HEK293 (cell line): ENCODE measurements around the gene PLIN4.

Experiments used
- CTCF ChIA-PET: fragments of 350-600 bp; formaldehyde crosslinking; extraction: SDS; loops from one replicate; lab custom pipeline; 2021; ENCODE audit warnings: antibody characterized with exemption; lab: Yijun Ruan, JAX
- POLR2A ChIA-PET: fragments of 300-600 bp; formaldehyde crosslinking; extraction: SDS; loops from one replicate; lab custom pipeline; 2020; ENCODE audit warnings: antibody characterized with exemption, inconsistent platforms; lab: Yijun Ruan, JAX
- H3K27ac ChIP-seq: fragments of 200-500 bp; sonication (Bioruptor generic); 2 replicates; pipeline ENCODE4 v1.5.1; 2014; ENCODE audit warnings: low read depth, low read length, control low read depth, inconsistent platforms; ENCODE audit errors: extremely low read depth
- H3K36me3 ChIP-seq, 2 experiments: fragments of 200-500 bp in 1 of 2; sonication (Bioruptor generic) in 1 of 2; 1 replicate in 1 of 2; 2 replicates in 1 of 2; pipeline ENCODE4 v1.5.1; 2014 to 2017; ENCODE audit warnings: inconsistent platforms in 2 of 2, low read length in 2 of 2; ENCODE audit not compliant: control insufficient read depth in 2 of 2, insufficient read depth in 1 of 2
- H3K4me1 ChIP-seq: fragments of 200-500 bp; sonication (Bioruptor generic); 2 replicates; pipeline ENCODE4 v1.5.1; 2014; ENCODE audit warnings: mild to moderate bottlenecking, low read length, inconsistent platforms; ENCODE audit not compliant: control insufficient read depth, insufficient read depth
- H3K4me3 ChIP-seq: 2 replicates; pipeline ENCODE4 v1.5.1; 2011; ENCODE audit warnings: low read depth, mild to moderate bottlenecking, control low read depth, low read length, moderate library complexity
- H3K9me3 ChIP-seq: fragments of 200-500 bp; sonication (Bioruptor generic); 2 replicates; pipeline ENCODE4 v1.5.1; 2014; ENCODE audit warnings: low read depth, low read length, inconsistent platforms; ENCODE audit not compliant: control insufficient read depth, insufficient read depth
- GLIS1 ChIP-seq: fragments of 450-650 bp; formaldehyde crosslinking; IDR thresholded peaks from 2 replicates; pipeline ENCODE4 v1.5.1; 2016; ENCODE audit warnings: missing biosample characterization, missing genetic modification characterization
- MYNN ChIP-seq: fragments of 450-650 bp; formaldehyde crosslinking; IDR thresholded peaks from 2 replicates; pipeline ENCODE4 v1.5.1; 2016; ENCODE audit warnings: missing biosample characterization, missing genetic modification characterization, borderline replicate concordance
- PRDM6 ChIP-seq: fragments of 450-650 bp; formaldehyde crosslinking; IDR thresholded peaks from 2 replicates; pipeline ENCODE4 v1.5.1; 2017; ENCODE audit warnings: missing biosample characterization, missing genetic modification characterization
- SP7 ChIP-seq: fragments of 450-650 bp; formaldehyde crosslinking; IDR thresholded peaks from 2 replicates; pipeline ENCODE4 v1.5.1; 2016; ENCODE audit warnings: missing biosample characterization, missing genetic modification characterization
- ZBTB20 ChIP-seq: fragments of 450-650 bp; formaldehyde crosslinking; IDR thresholded peaks from 2 replicates; pipeline ENCODE4 v1.5.1; 2016; ENCODE audit warnings: missing biosample characterization, missing genetic modification characterization
- ZBTB21 ChIP-seq: fragments of 450-650 bp; formaldehyde crosslinking; IDR thresholded peaks from 2 replicates; pipeline ENCODE4 v1.5.1; 2017; ENCODE audit warnings: missing biosample characterization, missing genetic modification characterization
- ZBTB7A ChIP-seq: fragments of 450-650 bp; formaldehyde crosslinking; IDR thresholded peaks from 2 replicates; pipeline ENCODE4 v1.5.1; 2016; ENCODE audit warnings: low read depth, missing biosample characterization, missing genetic modification characterization
- ZBTB8A ChIP-seq: fragments of 450-650 bp; formaldehyde crosslinking; IDR thresholded peaks from 2 replicates; pipeline ENCODE4 v1.5.1; 2016; ENCODE audit warnings: missing biosample characterization, missing genetic modification characterization
- ZFP69B ChIP-seq: fragments of 450-650 bp; formaldehyde crosslinking; IDR thresholded peaks from 2 replicates; pipeline ENCODE4 v1.5.1; 2016; ENCODE audit warnings: missing biosample characterization, missing genetic modification characterization
- ZNF121 ChIP-seq: fragments of 450-650 bp; formaldehyde crosslinking; IDR thresholded peaks from 2 replicates; pipeline ENCODE4 v1.5.1; 2016; ENCODE audit warnings: missing biosample characterization, missing genetic modification characterization
- ZNF155 ChIP-seq: fragments of 450-650 bp; formaldehyde crosslinking; IDR thresholded peaks from 2 replicates; pipeline ENCODE4 v1.5.1; 2016; ENCODE audit warnings: missing biosample characterization, missing genetic modification characterization
- ZNF202 ChIP-seq: fragments of 450-650 bp; formaldehyde crosslinking; IDR thresholded peaks from 2 replicates; pipeline ENCODE4 v1.5.1; 2016; ENCODE audit warnings: missing biosample characterization, missing genetic modification characterization, borderline replicate concordance
- ZNF23 ChIP-seq: fragments of 450-650 bp; formaldehyde crosslinking; IDR thresholded peaks from 2 replicates; pipeline ENCODE4 v1.5.1; 2016; ENCODE audit warnings: missing biosample characterization, missing genetic modification characterization, borderline replicate concordance
- ZNF280C ChIP-seq: fragments of 450-650 bp; formaldehyde crosslinking; IDR thresholded peaks from 2 replicates; pipeline ENCODE4 v1.5.1; 2016; ENCODE audit warnings: missing biosample characterization, missing genetic modification characterization
- ZNF311 ChIP-seq: fragments of 450-650 bp; formaldehyde crosslinking; IDR thresholded peaks from 2 replicates; pipeline ENCODE4 v1.5.1; 2017; ENCODE audit warnings: missing biosample characterization, missing genetic modification characterization, borderline replicate concordance
- ZNF324 ChIP-seq: fragments of 450-650 bp; formaldehyde crosslinking; IDR thresholded peaks from 2 replicates; pipeline ENCODE4 v1.5.1; 2016; ENCODE audit warnings: missing biosample characterization, missing genetic modification characterization
- ZNF391 ChIP-seq: fragments of 450-650 bp; formaldehyde crosslinking; IDR thresholded peaks from 2 replicates; pipeline ENCODE4 v1.5.1; 2016; ENCODE audit warnings: low read depth, missing biosample characterization, missing genetic modification characterization, borderline replicate concordance
- ZNF398 ChIP-seq: fragments of 450-650 bp; formaldehyde crosslinking; IDR thresholded peaks from 2 replicates; pipeline ENCODE4 v1.5.1; 2017; ENCODE audit warnings: missing biosample characterization, missing genetic modification characterization
- ZNF416 ChIP-seq: fragments of 450-650 bp; formaldehyde crosslinking; IDR thresholded peaks from 2 replicates; pipeline ENCODE4 v1.5.1; 2016; ENCODE audit warnings: missing biosample characterization, missing genetic modification characterization
- ZNF473 ChIP-seq: fragments of 450-650 bp; formaldehyde crosslinking; IDR thresholded peaks from 2 replicates; pipeline ENCODE4 v1.5.1; 2017; ENCODE audit warnings: missing biosample characterization, missing genetic modification characterization
- ZNF558 ChIP-seq: fragments of 450-650 bp; formaldehyde crosslinking; IDR thresholded peaks from 2 replicates; pipeline ENCODE4 v1.5.1; 2016; ENCODE audit warnings: missing biosample characterization, missing genetic modification characterization
- ZNF561 ChIP-seq: fragments of 450-650 bp; IDR thresholded peaks from 2 replicates; pipeline ENCODE4 v1.5.1; 2018; ENCODE audit warnings: missing biosample characterization, missing genetic modification characterization, borderline replicate concordance
- ZNF600 ChIP-seq: fragments of 450-650 bp; formaldehyde crosslinking; IDR thresholded peaks from 2 replicates; pipeline ENCODE4 v1.5.1; 2016; ENCODE audit warnings: missing biosample characterization, missing genetic modification characterization
- ZNF621 ChIP-seq: fragments of 450-650 bp; formaldehyde crosslinking; IDR thresholded peaks from 2 replicates; pipeline ENCODE4 v1.5.1; 2017; ENCODE audit warnings: missing biosample characterization, missing genetic modification characterization
- ZNF624 ChIP-seq: fragments of 450-650 bp; formaldehyde crosslinking; IDR thresholded peaks from 2 replicates; pipeline ENCODE4 v1.5.1; 2017; ENCODE audit warnings: missing biosample characterization, missing genetic modification characterization
- ZNF654 ChIP-seq: fragments of 450-650 bp; formaldehyde crosslinking; IDR thresholded peaks from 2 replicates; pipeline ENCODE4 v1.5.1; 2016; ENCODE audit warnings: low read depth, missing biosample characterization, missing genetic modification characterization
- ZNF660 ChIP-seq: fragments of 450-650 bp; IDR thresholded peaks from 2 replicates; pipeline ENCODE4 v1.5.1; 2018; ENCODE audit warnings: missing biosample characterization, mild to moderate bottlenecking, missing genetic modification characterization
- ZNF670 ChIP-seq: fragments of 450-650 bp; formaldehyde crosslinking; IDR thresholded peaks from 2 replicates; pipeline ENCODE4 v1.5.1; 2016; ENCODE audit warnings: missing biosample characterization, missing genetic modification characterization, low read depth
- ZNF704 ChIP-seq: fragments of 450-650 bp; formaldehyde crosslinking; IDR thresholded peaks from 2 replicates; pipeline ENCODE4 v1.5.1; 2016; ENCODE audit warnings: missing biosample characterization, missing genetic modification characterization
- ZNF707 ChIP-seq: fragments of 450-650 bp; formaldehyde crosslinking; IDR thresholded peaks from 2 replicates; pipeline ENCODE4 v1.5.1; 2016; ENCODE audit warnings: missing biosample characterization, missing genetic modification characterization
- ZNF76 ChIP-seq: fragments of 450-650 bp; formaldehyde crosslinking; IDR thresholded peaks from 2 replicates; pipeline ENCODE4; 2016; ENCODE audit warnings: low read depth, missing biosample characterization, missing genetic modification characterization, borderline replicate concordance
- ZNF830 ChIP-seq: fragments of 450-650 bp; IDR thresholded peaks from 2 replicates; pipeline ENCODE4 v1.5.0; 2018; ENCODE audit warnings: missing biosample characterization, missing genetic modification characterization, low read depth, mild to moderate bottlenecking, moderate library complexity

PLIN4 gene

GRCh38 chr19:4471403-4472173, 46.7 kb downstream of the PLIN4 start (continued):
- no peak for TF ChIP-seq ZNF660 (tag by site-specific recombination)
- TF ChIP-seq ZNF398 (tag by site-specific recombination), result no peak
- no peak for TF ChIP-seq ZNF280C (tag by site-specific recombination)
- TF ChIP-seq ZFP69B (tag by site-specific recombination), result peak; percentile 79; the same call in 1 of the 2 replicates
- no peak for TF ChIP-seq ZNF391 (tag by site-specific recombination)
- no peak for TF ChIP-seq ZNF23 (tag by site-specific recombination)
- TF ChIP-seq ZNF324, result no peak
- no peak for TF ChIP-seq ZNF654
- TF ChIP-seq ZNF76, result peak; percentile 95
- TF ChIP-seq ZNF558 (tag by site-specific recombination), result no peak
- peak; percentile 56; the same call in 1 of the 2 replicates for TF ChIP-seq GLIS1 (tag by site-specific recombination)
- TF ChIP-seq ZNF624 (tag by site-specific recombination), result no peak
- TF ChIP-seq ZNF416 (tag by site-specific recombination), result no peak
- 0 out of 2 replicates have a peak, but pooled peaks have one; percentile 4 for TF ChIP-seq ZBTB20 (tag by site-specific recombination)
- no peak for TF ChIP-seq ZBTB7A (tag by site-specific recombination)
- no peak for TF ChIP-seq ZNF621 (tag by site-specific recombination)
- TF ChIP-seq ZNF311, result no peak

- CTCF ChIA-PET, result interaction anchor here (0.6 kb wide), 1 partner anchor 62 kb away, joined by 3 read pairs; no protein-coding TSS in a partner anchor
- TF ChIP-seq ZNF600 (tag by site-specific recombination) (no peak), ZNF324 (no peak), ZBTB21 (tag by site-specific recombination) (no peak), SP7 (tag by site-specific recombination) (no peak), ZNF830 (no peak), ZNF561 (tag by site-specific recombination) (no peak), ZNF473 (tag by site-specific recombination) (no peak), ZNF202 (tag by site-specific recombination) (no peak), ZNF624 (tag by site-specific recombination) (no peak), ZNF707 (tag by site-specific recombination) (no peak), GLIS1 (tag by site-specific recombination) (no peak), ZNF155 (tag by site-specific recombination) (no peak), PRDM6 (tag by site-specific recombination) (no peak), ZNF121 (tag by site-specific recombination) (no peak), ZNF704 (tag by site-specific recombination) (no peak), MYNN (tag by site-specific recombination) (no peak), ZNF670 (tag by site-specific recombination) (no peak), ZBTB8A (no peak)
Measured at GRCh38 chr19:4467835-4468234, 50.5 kb downstream of the PLIN4 start.

More at GRCh38 chr19:4467835-4468234, 50.5 kb downstream of the PLIN4 start:
- Histone ChIP-seq H3K4me3 (no peak overlapping the region), H3K27ac (no peak overlapping the region), H3K36me3 (no peaks in the 10 kb centered on the region), H3K9me3 (no peaks in the 10 kb centered on the region), H3K4me1 (no peaks in the 10 kb centered on the region)
- POLR2A ChIA-PET, result no interaction called here
